HEK293 (cell line): Measurements from ENCODE around the gene TSPAN1.
A peak's percentile ranks its signal among the peaks of the same experiment; 100 is the strongest.

Experiments used
- CTCF ChIA-PET: fragments of 350-600 bp; formaldehyde crosslinking; extraction: SDS; loops from one replicate; lab custom pipeline; 2021; ENCODE audit warnings: antibody characterized with exemption; lab: Yijun Ruan, JAX
- POLR2A ChIA-PET: fragments of 300-600 bp; formaldehyde crosslinking; extraction: SDS; loops from one replicate; lab custom pipeline; 2020; ENCODE audit warnings: antibody characterized with exemption, inconsistent platforms; lab: Yijun Ruan, JAX
- H3K27ac ChIP-seq: fragments of 200-500 bp; sonication (Bioruptor generic); 2 replicates; pipeline ENCODE4 v1.5.1; 2014; ENCODE audit warnings: low read depth, low read length, control low read depth, inconsistent platforms; ENCODE audit errors: extremely low read depth
- H3K36me3 ChIP-seq, 2 experiments: fragments of 200-500 bp in 1 of 2; sonication (Bioruptor generic) in 1 of 2; 1 replicate in 1 of 2; 2 replicates in 1 of 2; pipeline ENCODE4 v1.5.1; 2014 to 2017; ENCODE audit warnings: inconsistent platforms in 2 of 2, low read length in 2 of 2; ENCODE audit not compliant: control insufficient read depth in 2 of 2, insufficient read depth in 1 of 2
- H3K4me1 ChIP-seq: fragments of 200-500 bp; sonication (Bioruptor generic); 2 replicates; pipeline ENCODE4 v1.5.1; 2014; ENCODE audit warnings: mild to moderate bottlenecking, low read length, inconsistent platforms; ENCODE audit not compliant: control insufficient read depth, insufficient read depth
- H3K4me3 ChIP-seq: 2 replicates; pipeline ENCODE4 v1.5.1; 2011; ENCODE audit warnings: low read depth, mild to moderate bottlenecking, control low read depth, low read length, moderate library complexity
- H3K9me3 ChIP-seq: fragments of 200-500 bp; sonication (Bioruptor generic); 2 replicates; pipeline ENCODE4 v1.5.1; 2014; ENCODE audit warnings: low read depth, low read length, inconsistent platforms; ENCODE audit not compliant: control insufficient read depth, insufficient read depth
- BCL11A ChIP-seq: fragments of 450-650 bp; formaldehyde crosslinking; IDR thresholded peaks from 2 replicates; pipeline ENCODE4 v1.5.1; 2016; ENCODE audit warnings: low read depth, missing biosample characterization, missing genetic modification characterization
- CTCF ChIP-seq: fragments of 450-650 bp; formaldehyde crosslinking; IDR thresholded peaks from 2 replicates; pipeline ENCODE4 v1.5.1; 2016; ENCODE audit warnings: missing biosample characterization, missing genetic modification characterization
- KLF10 ChIP-seq: fragments of 450-650 bp; IDR thresholded peaks from 2 replicates; pipeline ENCODE4 v1.5.1; 2018; ENCODE audit warnings: missing biosample characterization, mild to moderate bottlenecking, missing genetic modification characterization
- MEIS1 ChIP-seq: sonication (generic); formaldehyde crosslinking; IDR thresholded peaks from 2 replicates; pipeline ENCODE4 v1.8.1; 2022; ENCODE audit warnings: missing genetic modification reagents, mild to moderate bottlenecking, borderline replicate concordance
- PRDM1 ChIP-seq: fragments of 450-650 bp; formaldehyde crosslinking; IDR thresholded peaks from 2 replicates; pipeline ENCODE4; 2016; ENCODE audit warnings: missing biosample characterization, missing genetic modification characterization
- RBAK ChIP-seq: fragments of 450-650 bp; formaldehyde crosslinking; IDR thresholded peaks from 2 replicates; pipeline ENCODE4 v1.5.1; 2016; ENCODE audit warnings: missing biosample characterization, missing genetic modification characterization
- SETDB1 ChIP-seq: IDR thresholded peaks from one replicate; pipeline ENCODE4 v1.6.1; 2017; ENCODE audit warnings: mild to moderate bottlenecking, low read length, moderate library complexity, mixed read lengths; ENCODE audit not compliant: insufficient read length
- ZNF23 ChIP-seq: fragments of 450-650 bp; formaldehyde crosslinking; IDR thresholded peaks from 2 replicates; pipeline ENCODE4 v1.5.1; 2016; ENCODE audit warnings: missing biosample characterization, missing genetic modification characterization, borderline replicate concordance
- ZNF248 ChIP-seq: fragments of 450-650 bp; formaldehyde crosslinking; IDR thresholded peaks from 2 replicates; pipeline ENCODE4 v1.5.1; 2017; ENCODE audit warnings: missing biosample characterization, missing genetic modification characterization
- ZNF274 ChIP-seq, 2 experiments: fragments of 200-500 bp in 1 of 2; fragments of 450-650 bp in 1 of 2; sonication (Bioruptor generic) in 1 of 2; formaldehyde crosslinking in 1 of 2; IDR thresholded peaks; 2 replicates each; pipeline versions ENCODE4 v1.5.1 to v1.6.1; 2014 to 2016; ENCODE audit warnings: borderline replicate concordance in 1 of 2, inconsistent platforms in 1 of 2, low read length in 1 of 2, missing biosample characterization in 1 of 2, missing genetic modification characterization in 1 of 2
- ZNF473 ChIP-seq: fragments of 450-650 bp; formaldehyde crosslinking; IDR thresholded peaks from 2 replicates; pipeline ENCODE4 v1.5.1; 2017; ENCODE audit warnings: missing biosample characterization, missing genetic modification characterization
- ZNF510 ChIP-seq: fragments of 450-650 bp; formaldehyde crosslinking; IDR thresholded peaks from 2 replicates; pipeline ENCODE4 v1.5.1; 2018; ENCODE audit warnings: mild to moderate bottlenecking, missing genetic modification characterization, missing biosample characterization; ENCODE audit not compliant: insufficient replicate concordance
- ZNF544 ChIP-seq: fragments of 450-650 bp; formaldehyde crosslinking; IDR thresholded peaks from 2 replicates; pipeline ENCODE4 v1.5.0; 2017; ENCODE audit warnings: missing biosample characterization, missing genetic modification characterization
- ZNF561 ChIP-seq: fragments of 450-650 bp; IDR thresholded peaks from 2 replicates; pipeline ENCODE4 v1.5.1; 2018; ENCODE audit warnings: missing biosample characterization, missing genetic modification characterization, borderline replicate concordance
- ZNF621 ChIP-seq: fragments of 450-650 bp; formaldehyde crosslinking; IDR thresholded peaks from 2 replicates; pipeline ENCODE4 v1.5.1; 2017; ENCODE audit warnings: missing biosample characterization, missing genetic modification characterization
- ZNF692 ChIP-seq: fragments of 450-650 bp; formaldehyde crosslinking; IDR thresholded peaks from 2 replicates; pipeline ENCODE4 v1.5.1; 2016; ENCODE audit warnings: missing biosample characterization, missing genetic modification characterization
- ZNF791 ChIP-seq: fragments of 450-650 bp; formaldehyde crosslinking; IDR thresholded peaks from 2 replicates; pipeline ENCODE4 v1.5.1; 2016; ENCODE audit warnings: missing biosample characterization, missing genetic modification characterization
- TF ChIP-seq, protein P1 (sequence below): fragments of 450-650 bp; formaldehyde crosslinking; IDR thresholded peaks from 2 replicates; pipeline ENCODE4 v1.5.1; 2016; ENCODE audit warnings: missing biosample characterization, missing genetic modification characterization
- TF ChIP-seq, protein P2 (sequence below): fragments of 450-650 bp; formaldehyde crosslinking; IDR thresholded peaks from 2 replicates; pipeline ENCODE4 v1.5.1; 2016; ENCODE audit warnings: missing biosample characterization, missing genetic modification characterization
- TF ChIP-seq, protein P3 (sequence below): fragments of 450-650 bp; formaldehyde crosslinking; IDR thresholded peaks from 2 replicates; pipeline ENCODE4 v1.5.1; 2016; ENCODE audit warnings: missing biosample characterization, missing genetic modification characterization
- TF ChIP-seq, protein P4 (sequence below): fragments of 450-650 bp; formaldehyde crosslinking; IDR thresholded peaks from 2 replicates; pipeline ENCODE4 v1.5.1; 2016; ENCODE audit warnings: missing biosample characterization, missing genetic modification characterization

The TSPAN1 gene

GRCh38 chr1:46153228-46153627 lies 21.7 kb upstream of the TSPAN1 start (continued):
- TF ChIP-seq KLF10 (tag by site-specific recombination), result no peak
- TF ChIP-seq, protein P1, sequence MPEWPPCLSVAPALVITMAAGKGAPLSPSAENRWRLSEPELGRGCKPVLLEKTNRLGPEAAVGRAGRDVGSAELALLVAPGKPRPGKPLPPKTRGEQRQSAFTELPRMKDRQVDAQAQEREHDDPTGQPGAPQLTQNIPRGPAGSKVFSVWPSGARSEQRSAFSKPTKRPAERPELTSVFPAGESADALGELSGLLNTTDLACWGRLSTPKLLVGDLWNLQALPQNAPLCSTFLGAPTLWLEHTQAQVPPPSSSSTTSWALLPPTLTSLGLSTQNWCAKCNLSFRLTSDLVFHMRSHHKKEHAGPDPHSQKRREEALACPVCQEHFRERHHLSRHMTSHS, result no peak
- no peak for TF ChIP-seq ZNF621 (tag by site-specific recombination)
- no peak for TF ChIP-seq ZNF23
- TF ChIP-seq, protein P2, sequence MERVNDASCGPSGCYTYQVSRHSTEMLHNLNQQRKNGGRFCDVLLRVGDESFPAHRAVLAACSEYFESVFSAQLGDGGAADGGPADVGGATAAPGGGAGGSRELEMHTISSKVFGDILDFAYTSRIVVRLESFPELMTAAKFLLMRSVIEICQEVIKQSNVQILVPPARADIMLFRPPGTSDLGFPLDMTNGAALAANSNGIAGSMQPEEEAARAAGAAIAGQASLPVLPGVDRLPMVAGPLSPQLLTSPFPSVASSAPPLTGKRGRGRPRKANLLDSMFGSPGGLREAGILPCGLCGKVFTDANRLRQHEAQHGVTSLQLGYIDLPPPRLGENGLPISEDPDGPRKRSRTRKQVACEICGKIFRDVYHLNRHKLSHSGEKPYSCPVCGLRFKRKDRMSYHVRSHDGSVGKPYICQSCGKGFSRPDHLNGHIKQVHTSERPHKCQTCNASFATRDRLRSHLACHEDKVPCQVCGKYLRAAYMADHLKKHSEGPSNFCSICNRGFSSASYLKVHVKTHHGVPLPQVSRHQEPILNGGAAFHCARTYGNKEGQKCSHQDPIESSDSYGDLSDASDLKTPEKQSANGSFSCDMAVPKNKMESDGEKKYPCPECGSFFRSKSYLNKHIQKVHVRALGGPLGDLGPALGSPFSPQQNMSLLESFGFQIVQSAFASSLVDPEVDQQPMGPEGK (tag by site-specific recombination), result no peak
- TF ChIP-seq MEIS1 (CRISPR knock-in tag), result no peak
- no peak for TF ChIP-seq ZNF692 (tag by site-specific recombination)

DNA sequence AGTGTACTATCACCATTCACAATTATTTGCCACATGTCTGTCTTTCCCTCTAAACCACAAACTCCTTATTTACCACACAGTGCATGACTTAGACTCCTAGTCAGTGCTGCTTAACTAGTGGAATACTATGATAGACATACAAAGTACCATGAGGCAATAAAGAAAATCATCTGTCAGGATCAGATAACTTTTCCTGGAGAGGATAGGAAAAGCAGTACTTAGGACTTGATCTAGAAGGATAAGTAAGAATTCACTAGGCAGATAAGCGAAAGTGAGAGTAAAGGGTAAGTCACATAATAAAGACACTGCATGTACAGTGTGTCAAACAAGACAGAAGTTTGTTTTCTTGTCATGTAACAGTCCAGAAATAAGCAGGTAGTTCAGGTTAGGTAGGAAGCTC lies 21.2 kb upstream of the TSPAN1 start:
- Histone ChIP-seq H3K4me1 (no peaks in the 10 kb centered on the region), H3K4me3 (no peak overlapping the region), H3K9me3 (no peaks in the 10 kb centered on the region), H3K36me3 (no peaks in the 10 kb centered on the region), H3K27ac (no peak overlapping the region)
- POLR2A ChIA-PET, result interaction anchor here (2.1 kb wide), 1 partner anchor 22 kb away, joined by 6 read pairs; the partner anchor contains the start of gene PIK3R3
- TF ChIP-seq, protein P1, result no peak
- TF ChIP-seq PRDM1 (tag by site-specific recombination) (peak; percentile 76), ZNF510 (tag by site-specific recombination) (no peak), ZNF791 (tag by site-specific recombination) (peak; percentile 88), BCL11A (no peak), SETDB1 (peak; percentile 41)
- CTCF ChIA-PET, result interaction anchor here (0.6 to 0.8 kb wide), 2 partner anchors 17 to 116 kb away, joined by 3 read pairs; no protein-coding TSS in a partner anchor

DNA sequence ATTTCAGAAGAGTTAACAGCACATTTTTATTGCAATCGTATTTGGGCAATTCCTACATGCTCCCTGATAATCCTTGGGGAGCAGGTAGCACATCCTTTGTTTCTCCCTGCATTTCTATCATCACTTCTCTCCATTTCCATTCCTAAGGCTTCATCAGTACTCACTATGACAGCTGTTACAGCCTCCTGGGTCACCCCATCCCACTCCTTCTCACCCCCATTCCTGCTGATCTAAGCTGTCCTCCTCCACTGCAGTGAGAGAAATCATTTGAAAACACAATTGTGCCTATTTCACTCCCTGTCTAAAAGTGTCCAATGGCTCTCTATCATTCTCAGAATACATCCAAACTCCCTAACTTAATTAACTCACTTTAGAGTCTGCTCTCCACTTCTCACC lies 17.0 kb upstream of the TSPAN1 start:
- CTCF ChIA-PET, result interaction anchor here (1.3 kb wide), 1 partner anchor 120 kb away, joined by 4 read pairs; no protein-coding TSS in a partner anchor
- Histone ChIP-seq H3K36me3 (no peaks in the 10 kb centered on the region), H3K9me3 (no peaks in the 10 kb centered on the region), H3K4me3 (no peak overlapping the region), H3K27ac (no peak overlapping the region), H3K4me1 (no peaks in the 10 kb centered on the region)
- POLR2A ChIA-PET, result no interaction called here
- TF ChIP-seq ZNF248 (tag by site-specific recombination) (no peak), CTCF (tag by site-specific recombination) (no peak), ZNF274 (IDR thresholded peaks at IDR 0.05; ENCODE audit: low read length) (no peak), ZNF274 (tag by site-specific recombination; IDR thresholded peaks at IDR 0.05; ENCODE audit: borderline replicate concordance) (no peak), RBAK (tag by site-specific recombination) (no peak), ZNF561 (tag by site-specific recombination) (no peak), ZNF473 (tag by site-specific recombination) (no peak), ZNF510 (tag by site-specific recombination) (no peak), ZNF544 (no peak)
- TF ChIP-seq, protein P3, sequence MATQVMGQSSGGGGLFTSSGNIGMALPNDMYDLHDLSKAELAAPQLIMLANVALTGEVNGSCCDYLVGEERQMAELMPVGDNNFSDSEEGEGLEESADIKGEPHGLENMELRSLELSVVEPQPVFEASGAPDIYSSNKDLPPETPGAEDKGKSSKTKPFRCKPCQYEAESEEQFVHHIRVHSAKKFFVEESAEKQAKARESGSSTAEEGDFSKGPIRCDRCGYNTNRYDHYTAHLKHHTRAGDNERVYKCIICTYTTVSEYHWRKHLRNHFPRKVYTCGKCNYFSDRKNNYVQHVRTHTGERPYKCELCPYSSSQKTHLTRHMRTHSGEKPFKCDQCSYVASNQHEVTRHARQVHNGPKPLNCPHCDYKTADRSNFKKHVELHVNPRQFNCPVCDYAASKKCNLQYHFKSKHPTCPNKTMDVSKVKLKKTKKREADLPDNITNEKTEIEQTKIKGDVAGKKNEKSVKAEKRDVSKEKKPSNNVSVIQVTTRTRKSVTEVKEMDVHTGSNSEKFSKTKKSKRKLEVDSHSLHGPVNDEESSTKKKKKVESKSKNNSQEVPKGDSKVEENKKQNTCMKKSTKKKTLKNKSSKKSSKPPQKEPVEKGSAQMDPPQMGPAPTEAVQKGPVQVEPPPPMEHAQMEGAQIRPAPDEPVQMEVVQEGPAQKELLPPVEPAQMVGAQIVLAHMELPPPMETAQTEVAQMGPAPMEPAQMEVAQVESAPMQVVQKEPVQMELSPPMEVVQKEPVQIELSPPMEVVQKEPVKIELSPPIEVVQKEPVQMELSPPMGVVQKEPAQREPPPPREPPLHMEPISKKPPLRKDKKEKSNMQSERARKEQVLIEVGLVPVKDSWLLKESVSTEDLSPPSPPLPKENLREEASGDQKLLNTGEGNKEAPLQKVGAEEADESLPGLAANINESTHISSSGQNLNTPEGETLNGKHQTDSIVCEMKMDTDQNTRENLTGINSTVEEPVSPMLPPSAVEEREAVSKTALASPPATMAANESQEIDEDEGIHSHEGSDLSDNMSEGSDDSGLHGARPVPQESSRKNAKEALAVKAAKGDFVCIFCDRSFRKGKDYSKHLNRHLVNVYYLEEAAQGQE (tag by site-specific recombination), result no peak
- TF ChIP-seq, protein P4, sequence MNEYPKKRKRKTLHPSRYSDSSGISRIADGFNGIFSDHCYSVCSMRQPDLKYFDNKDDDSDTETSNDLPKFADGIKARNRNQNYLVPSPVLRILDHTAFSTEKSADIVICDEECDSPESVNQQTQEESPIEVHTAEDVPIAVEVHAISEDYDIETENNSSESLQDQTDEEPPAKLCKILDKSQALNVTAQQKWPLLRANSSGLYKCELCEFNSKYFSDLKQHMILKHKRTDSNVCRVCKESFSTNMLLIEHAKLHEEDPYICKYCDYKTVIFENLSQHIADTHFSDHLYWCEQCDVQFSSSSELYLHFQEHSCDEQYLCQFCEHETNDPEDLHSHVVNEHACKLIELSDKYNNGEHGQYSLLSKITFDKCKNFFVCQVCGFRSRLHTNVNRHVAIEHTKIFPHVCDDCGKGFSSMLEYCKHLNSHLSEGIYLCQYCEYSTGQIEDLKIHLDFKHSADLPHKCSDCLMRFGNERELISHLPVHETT (tag by site-specific recombination), result no peak
